Transverse colon (tissue), 4 donors: Measurements from ENCODE around the gene CCNJ. TPM values are rescaled to one million over a fixed set of nuclear protein-coding genes. Genes with fewer than 3 reads are reported as not detected.

Source experiments
- DNase-seq: peaks from one replicate; pipeline ENCODE4 v3.0.0-alpha.2; 2019
- H3K27ac ChIP-seq, 4 donors: fragments of 200-600 bp; sonication (generic); 2 replicates each; pipeline ENCODE4 v1.5.1; 2016 to 2018; ENCODE audit warnings: inconsistent platforms in 4 of 4
- H3K27me3 ChIP-seq: fragments of 200-600 bp; sonication (generic); 2 replicates; pipeline ENCODE4 v1.5.1; 2017; ENCODE audit warnings: inconsistent platforms
- H3K36me3 ChIP-seq, 4 donors: fragments of 200-600 bp; sonication (generic); 2 replicates each; pipeline ENCODE4 v1.5.1; 2017 to 2019; ENCODE audit warnings: inconsistent platforms in 4 of 4
- H3K4me1 ChIP-seq, 4 donors: fragments of 200-600 bp; sonication (generic); 2 replicates each; pipeline ENCODE4 v1.5.1; 2017 to 2020; ENCODE audit warnings: inconsistent platforms in 4 of 4
- H3K4me3 ChIP-seq, 4 donors: fragments of 200-600 bp; sonication (generic); 1 replicate in 1 of 4; 2 replicates in 3 of 4; pipeline versions ENCODE4 v1.5.1 to v1.6.1; 2017 to 2019; ENCODE audit warnings: inconsistent platforms in 4 of 4
- H3K9me3 ChIP-seq, 2 donors: fragments of 200-600 bp; sonication (generic); 2 replicates each; pipeline ENCODE4 v1.5.1; 2017 to 2019; ENCODE audit warnings: inconsistent platforms in 2 of 2
- CTCF ChIP-seq, 5 experiments: fragments of 200-600 bp in 3 of 5; fragments of 450-650 bp in 2 of 5; sonication (generic) in 3 of 5; IDR thresholded peaks; 1 replicate in 2 of 5; 2 replicates in 3 of 5; pipeline ENCODE4 v1.5.1; 2016 to 2017; ENCODE audit warnings: antibody characterized with exemption in 5 of 5, inconsistent platforms in 3 of 5, mild to moderate bottlenecking in 2 of 5, moderate library complexity in 1 of 5
- EP300 ChIP-seq: sonication (generic); formaldehyde crosslinking; IDR thresholded peaks from one replicate; pipeline ENCODE4 v1.6.1; 2017; ENCODE audit warnings: antibody characterized with exemption, low read depth
- POLR2A ChIP-seq: fragments of 450-650 bp; IDR thresholded peaks from one replicate; pipeline ENCODE4 v1.6.1; 2016; ENCODE audit warnings: antibody characterized with exemption, mild to moderate bottlenecking, moderate library complexity
- POLR2AphosphoS5 ChIP-seq, 3 donors: sonication (generic); formaldehyde crosslinking; IDR thresholded peaks; one replicate each; pipeline ENCODE4 v1.6.1; 2016; ENCODE audit warnings: antibody characterized with exemption in 3 of 3
- WGBS, 2 donors: methylation state at CpG; one replicate each; pipeline ENCODE4 v1.1.5; 2018; ENCODE audit warnings: low coverage in 1 of 2; 5-methylcytosine and 5-hydroxymethylcytosine counted together
- in situ Hi-C, 4 donors: fragments of 200-750 bp; cut with MboI; loops; one replicate each; pipeline versions ENCODE4 v1.15.0 to v1.15.1; 2017; ENCODE audit warnings: low sequenced_read_pairs in 3 of 4, low pct_ligation_motif_present in 1 of 4, low pct_unique_long_range_greater_than_20kb in 1 of 4
- intact Hi-C: fragments of 100-400 bp; cut with DNase I; formaldehyde crosslinking; loops from one replicate; pipeline ENCODE4 v1.15.1; 2023; ENCODE audit warnings: low total_unique reads
- total RNA-seq, 4 donors: library from RNA; depleted of rRNA; stranded (reverse); fragments of >200 nt; gene quantifications; one replicate each; pipeline ENCODE4 v1.1.0, GENCODE V29; 2016

Gene CCNJ
- total RNA-seq, 4 donors from 2014 or later: 1.00 to 7.1 (median 5.6) TPM

- Histone ChIP-seq H3K27ac (peak overlapping the region; percentile 88 to 94 (median 93)), H3K4me1 (peaks cover 3 to 15% (median 5%) of the 10 kb centered on the region in 4 donors), H3K27me3 (peaks cover 37% of the 10 kb centered on the region), H3K9me3 (no peaks in the 10 kb centered on the region), H3K36me3 (no peaks in the 10 kb centered on the region), H3K4me3 (peak overlapping the region; percentile 53 to 75 (median 68))
- intact Hi-C loops (no loop called here), in situ Hi-C loops (loop anchor here in 1 of 4 donors (5.0 kb wide), 1 partner anchor 42 kb away; the partner anchor contains the start of gene ZNF518A)
- 9% methylated on average over 46 of the region's 47 CpGs; no CpG with 5 or more reads in 1 of the 2 donors for WGBS, 2 donors
- peak; percentile 95 for DNase-seq
- peak; percentile 75 to 88 (median 85) for TF ChIP-seq POLR2AphosphoS5 (IDR thresholded peaks at IDR 0.05)
- TF ChIP-seq EP300: no peak
- TF ChIP-seq POLR2A: peak; percentile 82
- no peak for TF ChIP-seq CTCF (IDR thresholded peaks at IDR 0.05)
Observed at GRCh38 chr10:96089670-96090462, 46.5 kb downstream of the CCNJ start.

- in situ Hi-C loops (loop anchor here in 1 of 4 donors (5.0 kb wide), 1 partner anchor 42 kb away; the partner anchor contains the start of gene ZNF518A), intact Hi-C loops (no loop called here)
- Histone ChIP-seq H3K9me3 (no peaks in the 10 kb centered on the region), H3K4me3 (peak overlapping the region; percentile 53 to 75 (median 68)), H3K27ac (peak overlapping the region; percentile 88 to 94 (median 93)), H3K36me3 (no peaks in the 10 kb centered on the region), H3K4me1 (peaks cover 3 to 15% (median 5%) of the 10 kb centered on the region in 4 donors), H3K27me3 (peaks cover 42% of the 10 kb centered on the region)
- DNase-seq: peak; percentile 8
- TF ChIP-seq CTCF (IDR thresholded peaks at IDR 0.05) (no peak), POLR2AphosphoS5 (IDR thresholded peaks at IDR 0.05) (no peak), POLR2A (no peak), EP300 (no peak)
- 69 to 80% methylated on average over 2 to 9 of the region's 9 CpGs for WGBS, 2 donors
Observed at GRCh38 chr10:96090463-96090800, 47.0 kb downstream of the CCNJ start.

GRCh38 chr10:96092999-96093767, 49.8 kb downstream of the CCNJ start:
- in situ Hi-C loops (loop anchor here in 1 of 4 donors (5.0 kb wide), 1 partner anchor 39 kb away; the partner anchor contains the start of gene ZNF518A), intact Hi-C loops (no loop called here)
- DNase-seq: no peak
- Histone ChIP-seq H3K27ac (no peak overlapping the region), H3K36me3 (no peaks in the 10 kb centered on the region), H3K9me3 (no peaks in the 10 kb centered on the region), H3K27me3 (peaks cover 70% of the 10 kb centered on the region), H3K4me3 (no peak overlapping the region), H3K4me1 (peaks cover 3 to 15% (median 5%) of the 10 kb centered on the region in 4 donors)
- 77 to 89% methylated on average over 5 to 8 of the region's 8 CpGs for WGBS, 2 donors
- TF ChIP-seq CTCF (IDR thresholded peaks at IDR 0.05) (no peak), EP300 (no peak), POLR2AphosphoS5 (IDR thresholded peaks at IDR 0.05) (no peak), POLR2A (no peak)

- no peak overlapping the region for H3K27ac ChIP-seq
- peaks cover under 1 to 8% (median 5%) of the 10 kb centered on the region in 4 donors for H3K4me1 ChIP-seq
- TF ChIP-seq CTCF (IDR thresholded peaks at IDR 0.05) (no peak), POLR2A (no peak), EP300 (no peak), POLR2AphosphoS5 (IDR thresholded peaks at IDR 0.05) (no peak)
- in situ Hi-C loops (loop anchor here in 1 of 4 donors (5.0 kb wide), 1 partner anchor 38 kb away; the partner anchor contains the start of gene ZNF518A), intact Hi-C loops (no loop called here)
- no peaks in the 10 kb centered on the region for H3K9me3 ChIP-seq
- WGBS, 2 donors: 52 to 54% methylated on average over 2 of the region's 2 CpGs
- no peak for DNase-seq
- no peak overlapping the region for H3K4me3 ChIP-seq
- H3K27me3 ChIP-seq: peaks cover 78% of the 10 kb centered on the region
- H3K36me3 ChIP-seq: no peaks in the 10 kb centered on the region
Observed at GRCh38 chr10:96093948-96094347, 50.6 kb downstream of the CCNJ start.
